HG03103 (cell line): ENCODE results near the gene IFT172.
A peak's percentile ranks its signal among the peaks of the same experiment; 100 is the strongest.
"Not testable (repeated sequence)": the region's sequence is repeated elsewhere in the genome, so short reads cannot be mapped to it uniquely, and the experiment has no call there.

Experiments used
- ATAC-seq: cut with Tn5 transposase; IDR thresholded peaks from one replicate; pipeline ENCODE4 v1.9.1; 2021; ENCODE audit warnings: low read depth; ENCODE audit not compliant: unreplicated experiment

IFT172 gene

GRCh38 chr2:27489498-27490397, at the start of gene IFT172:
Gene IFT172 (minus strand): TSS chr2:27489743. CDS start chr2:27489653, 90 bp downstream.
- peak; percentile 93 for ATAC-seq

GRCh38 chr2:27538839-27539450, 49.4 kb upstream of the IFT172 start:
- not testable (repeated sequence) for ATAC-seq

- no peak for ATAC-seq
Observed at GRCh38 chr2:27537287-27537686, 47.7 kb upstream of the IFT172 start.

- no peak for ATAC-seq
Observed at GRCh38 chr2:27531983-27532382, 42.4 kb upstream of the IFT172 start.

- ATAC-seq: no peak
Observed at GRCh38 chr2:27527182-27527581, 37.6 kb upstream of the IFT172 start.

GRCh38 chr2:27522400-27522945, 32.9 kb upstream of the IFT172 start:
- ATAC-seq: no peak

- ATAC-seq: no peak
Observed at GRCh38 chr2:27520316-27520715, 30.8 kb upstream of the IFT172 start.

GRCh38 chr2:27518782-27519113, 29.2 kb upstream of the IFT172 start:
- no peak for ATAC-seq

- no peak for ATAC-seq
Observed at GRCh38 chr2:27518113-27518781, 28.7 kb upstream of the IFT172 start.

- ATAC-seq: no peak
Observed at GRCh38 chr2:27509326-27509725, 19.8 kb upstream of the IFT172 start.

GRCh38 chr2:27507293-27507692, 17.8 kb upstream of the IFT172 start:
- no peak for ATAC-seq

- ATAC-seq: no peak
Observed at GRCh38 chr2:27506587-27506986, 17.0 kb upstream of the IFT172 start.

GRCh38 chr2:27502142-27502541, 12.6 kb upstream of the IFT172 start:
- no peak for ATAC-seq

- no peak for ATAC-seq
Observed at GRCh38 chr2:27501042-27501441, 11.5 kb upstream of the IFT172 start.

GRCh38 chr2:27498975-27499374, 9.4 kb upstream of the IFT172 start:
- ATAC-seq: no peak

- ATAC-seq: no peak
Observed at GRCh38 chr2:27497288-27497627, 7.7 kb upstream of the IFT172 start.

- ATAC-seq: no peak
Observed at GRCh38 chr2:27496357-27497287, 7.1 kb upstream of the IFT172 start, which contains the start of gene GCKR. Gene GCKR (plus strand): TSS chr2:27496839. CDS start chr2:27496905, 66 bp downstream.

- no peak for ATAC-seq
Observed at GRCh38 chr2:27495840-27496356, 6.4 kb upstream of the IFT172 start.

- no peak for ATAC-seq
Observed at GRCh38 chr2:27494944-27495554, 5.5 kb upstream of the IFT172 start, which contains the start of gene FNDC4. Gene FNDC4 (minus strand): TSS chr2:27495200. CDS start chr2:27494679, 521 bp downstream.
